ENCODE results near the gene ASTL.

Gene ASTL

DNA sequence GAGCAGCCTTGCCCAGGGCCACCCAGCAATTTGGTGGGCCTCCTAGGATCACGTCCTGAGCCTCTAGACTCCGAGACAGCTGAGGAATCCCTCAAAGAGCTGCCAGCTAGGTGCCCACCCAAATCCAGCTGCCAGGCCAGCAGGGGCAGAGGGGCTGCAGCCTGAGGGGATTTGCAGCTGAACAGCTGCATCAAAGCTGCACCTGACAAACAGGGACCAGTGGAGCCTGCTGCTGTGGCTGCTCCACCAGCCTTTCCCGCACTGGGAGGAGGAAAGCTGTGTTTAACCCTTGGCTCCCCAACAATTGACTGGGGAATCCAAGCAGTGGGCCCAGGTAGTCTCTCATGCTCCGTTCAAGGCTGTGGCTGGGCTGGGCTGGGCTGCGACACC is 30.2 kb downstream of the ASTL start:
- H3K4me3 ChIP-seq (ENCODE audit: low read depth, low read length), result no peak overlapping the region
- no peak for DNase-seq (ENCODE audit: low read depth)
- TF ChIP-seq, protein P1, sequence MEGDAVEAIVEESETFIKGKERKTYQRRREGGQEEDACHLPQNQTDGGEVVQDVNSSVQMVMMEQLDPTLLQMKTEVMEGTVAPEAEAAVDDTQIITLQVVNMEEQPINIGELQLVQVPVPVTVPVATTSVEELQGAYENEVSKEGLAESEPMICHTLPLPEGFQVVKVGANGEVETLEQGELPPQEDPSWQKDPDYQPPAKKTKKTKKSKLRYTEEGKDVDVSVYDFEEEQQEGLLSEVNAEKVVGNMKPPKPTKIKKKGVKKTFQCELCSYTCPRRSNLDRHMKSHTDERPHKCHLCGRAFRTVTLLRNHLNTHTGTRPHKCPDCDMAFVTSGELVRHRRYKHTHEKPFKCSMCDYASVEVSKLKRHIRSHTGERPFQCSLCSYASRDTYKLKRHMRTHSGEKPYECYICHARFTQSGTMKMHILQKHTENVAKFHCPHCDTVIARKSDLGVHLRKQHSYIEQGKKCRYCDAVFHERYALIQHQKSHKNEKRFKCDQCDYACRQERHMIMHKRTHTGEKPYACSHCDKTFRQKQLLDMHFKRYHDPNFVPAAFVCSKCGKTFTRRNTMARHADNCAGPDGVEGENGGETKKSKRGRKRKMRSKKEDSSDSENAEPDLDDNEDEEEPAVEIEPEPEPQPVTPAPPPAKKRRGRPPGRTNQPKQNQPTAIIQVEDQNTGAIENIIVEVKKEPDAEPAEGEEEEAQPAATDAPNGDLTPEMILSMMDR (IDR thresholded peaks at IDR 0.05; ENCODE audit: control insufficient read depth, extremely low read depth, insufficient read depth), result no peak

DNA sequence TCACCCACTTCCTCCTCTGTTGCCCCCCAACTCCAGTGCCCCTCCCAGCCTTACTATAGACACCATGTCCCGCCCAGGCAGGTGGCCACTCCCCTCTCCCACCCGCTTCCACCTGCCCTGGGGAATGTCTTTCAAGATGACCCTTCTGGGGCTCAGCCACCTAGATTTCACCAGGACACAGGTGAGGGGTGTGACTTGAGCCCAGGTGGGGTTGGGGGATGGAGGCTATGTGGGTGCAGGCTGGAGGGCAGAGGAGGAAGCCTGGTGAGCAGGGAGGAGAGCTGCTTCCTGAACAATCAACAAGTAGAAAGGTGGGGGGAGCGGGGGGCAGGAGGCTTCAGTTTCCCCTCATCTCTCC is 30.6 kb downstream of the ASTL start:
- DNase-seq (ENCODE audit: low read depth), result no peak
- TF ChIP-seq, protein P1 (IDR thresholded peaks at IDR 0.05; ENCODE audit: control insufficient read depth, extremely low read depth, insufficient read depth), result no peak
- no peak overlapping the region for H3K4me3 ChIP-seq (ENCODE audit: low read depth, low read length)

DNA sequence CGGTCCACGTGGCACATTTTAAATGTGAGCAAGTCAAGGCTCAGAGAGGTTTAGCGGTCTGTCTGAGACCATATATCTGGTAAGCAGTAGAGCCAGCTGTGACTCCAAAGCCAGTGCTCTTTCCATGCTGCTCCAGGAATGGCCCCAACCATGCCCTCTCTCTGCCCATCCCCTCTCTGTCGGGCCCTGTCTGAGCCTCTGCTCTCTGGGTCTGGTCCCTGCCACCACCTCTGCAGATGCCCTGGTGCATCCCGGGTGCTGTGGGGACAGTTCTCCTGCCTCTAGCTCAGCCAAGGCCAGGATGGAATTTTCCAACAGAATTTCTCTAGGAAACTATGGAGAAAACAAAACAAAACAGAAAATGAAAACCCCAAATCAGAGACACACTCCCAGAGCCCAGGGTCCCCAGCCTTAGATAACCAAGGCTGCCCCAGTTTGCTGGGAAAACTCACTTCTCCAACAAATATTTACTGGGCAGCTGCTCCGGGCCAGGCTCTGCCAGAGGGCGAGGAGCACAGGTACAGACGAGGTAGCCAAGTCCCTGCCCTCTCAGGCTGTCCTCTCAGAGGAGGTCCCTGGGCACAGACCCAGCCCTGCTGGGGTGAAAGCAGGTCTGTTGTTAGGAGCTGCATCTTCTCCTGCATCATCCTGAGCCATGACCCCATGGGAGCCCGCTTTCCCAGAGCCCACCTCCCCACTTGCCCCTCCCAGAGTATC is 31.2 kb downstream of the ASTL start:
- DNase-seq (ENCODE audit: low read depth), result no peak
- no peak overlapping the region for H3K4me3 ChIP-seq (ENCODE audit: low read depth, low read length)
- TF ChIP-seq, protein P1 (IDR thresholded peaks at IDR 0.05; ENCODE audit: control insufficient read depth, extremely low read depth, insufficient read depth), result no peak

DNA sequence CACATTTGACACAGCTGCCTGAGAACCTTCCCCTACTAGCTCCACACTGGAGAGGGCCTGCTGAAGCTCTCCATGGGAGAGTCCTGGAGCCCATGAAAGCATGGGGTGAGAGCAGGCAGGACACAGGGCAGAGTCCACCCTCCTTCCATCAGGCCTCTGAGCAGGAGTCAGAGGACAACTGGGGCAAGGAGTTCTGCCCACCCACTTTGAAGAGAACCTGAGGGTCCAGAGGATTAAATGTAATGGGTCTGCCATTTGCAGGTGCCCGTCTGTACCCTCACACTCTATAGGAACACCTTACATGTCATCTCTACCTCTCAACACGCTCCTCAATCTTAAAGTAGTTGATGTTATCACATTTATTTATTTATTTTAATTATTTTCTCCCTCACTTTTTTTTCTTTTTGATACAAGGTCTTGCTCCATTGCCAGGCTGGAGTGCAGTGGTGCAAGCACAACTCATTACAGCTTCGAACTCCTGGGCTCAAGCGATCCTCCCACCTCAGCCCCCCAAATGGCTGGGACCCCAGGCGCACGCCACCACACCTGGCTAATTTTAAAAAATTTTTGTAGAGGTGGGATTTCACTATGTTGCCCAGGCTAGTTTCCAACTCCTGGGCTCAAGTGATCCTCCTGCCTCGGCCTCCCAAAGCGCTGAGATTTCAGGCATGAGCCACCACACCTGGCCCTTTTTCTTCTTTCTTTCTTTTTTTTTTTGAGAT is 32.1 kb downstream of the ASTL start:
- TF ChIP-seq, protein P1 (IDR thresholded peaks at IDR 0.05; ENCODE audit: control insufficient read depth, extremely low read depth, insufficient read depth), result no peak
- H3K4me3 ChIP-seq (ENCODE audit: low read depth, low read length), result no peak overlapping the region
- DNase-seq (ENCODE audit: low read depth), result no peak

DNA sequence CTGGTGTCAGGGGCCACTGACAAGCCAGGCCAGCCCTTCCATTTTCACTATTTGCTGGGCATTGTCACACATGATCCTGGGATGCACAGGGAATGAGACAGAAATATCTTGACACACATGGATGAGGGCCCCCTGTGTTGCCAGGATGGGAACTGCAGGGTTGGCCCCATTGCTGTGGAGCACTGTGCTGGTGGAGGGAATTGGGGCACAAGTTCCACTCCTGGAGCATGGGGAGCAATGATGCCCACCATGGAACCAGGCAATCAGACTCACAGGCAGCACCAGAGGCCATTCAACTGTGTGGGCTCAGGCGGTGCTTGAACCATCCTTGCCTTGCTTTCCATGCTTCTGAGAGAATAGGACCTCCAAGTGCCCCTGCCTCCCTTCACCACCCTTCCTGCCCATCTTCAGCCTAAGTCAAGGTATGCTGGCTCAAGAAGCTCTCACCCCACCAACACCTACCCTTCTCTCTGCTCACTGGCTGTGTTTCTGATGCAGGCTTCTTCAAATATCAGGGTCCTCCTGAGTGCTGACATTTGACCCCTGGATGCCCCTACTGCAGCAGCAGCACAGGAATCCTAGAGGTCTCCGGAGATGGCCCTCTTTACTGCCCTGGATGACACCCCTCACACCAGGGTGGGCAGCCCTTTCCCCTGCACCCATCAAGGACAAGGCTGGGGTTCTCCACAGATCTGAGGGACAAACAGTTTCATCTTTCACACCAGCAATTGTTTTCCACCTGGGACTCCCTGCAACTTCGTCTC is 33.0 kb downstream of the ASTL start:
- no peak for DNase-seq (ENCODE audit: low read depth)
- TF ChIP-seq, protein P1 (IDR thresholded peaks at IDR 0.05; ENCODE audit: control insufficient read depth, extremely low read depth, insufficient read depth), result no peak
- no peak overlapping the region for H3K4me3 ChIP-seq (ENCODE audit: low read depth, low read length)

DNA sequence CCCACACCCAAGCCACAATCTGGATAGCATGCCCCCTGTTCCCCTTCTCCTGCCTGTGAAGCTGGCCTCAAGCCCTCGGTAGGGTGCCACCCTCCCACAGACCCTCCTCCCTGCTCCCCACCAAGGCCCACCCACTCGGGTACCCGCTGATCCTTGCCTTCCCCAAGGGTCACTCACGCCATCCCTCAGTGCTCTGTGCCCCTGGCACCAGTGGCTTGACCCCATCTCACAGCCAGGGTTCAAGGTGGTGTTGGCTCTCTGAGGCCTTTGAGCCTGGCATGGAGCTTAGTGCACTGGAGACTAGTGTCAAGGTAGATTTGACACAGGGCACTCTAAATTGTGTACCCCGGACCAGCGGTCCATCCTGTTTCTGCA is 33.8 kb downstream of the ASTL start:
- no peak for DNase-seq (ENCODE audit: low read depth)
- H3K4me3 ChIP-seq (ENCODE audit: low read depth, low read length), result no peak overlapping the region
- TF ChIP-seq, protein P1 (IDR thresholded peaks at IDR 0.05; ENCODE audit: control insufficient read depth, extremely low read depth, insufficient read depth), result no peak

Measured in LNCaP clone FGC (cell line).